Sigmoid colon (tissue), 4 donors: ENCODE data around the gene PCDHGA1.

Source experiments
- EP300 ChIP-seq, 4 donors: sonication (generic); formaldehyde crosslinking; IDR thresholded peaks; one replicate each; pipeline ENCODE4 v1.6.1; 2017; ENCODE audit warnings: antibody characterized with exemption in 4 of 4
- TF ChIP-seq, protein P1 (sequence below), 4 experiments: fragments of 450-650 bp in 3 of 4; fragments of 200-600 bp in 1 of 4; IDR thresholded peaks; one replicate each; pipeline ENCODE4 v1.5.1; 2016 to 2019; ENCODE audit warnings: antibody characterized with exemption in 4 of 4, mild to moderate bottlenecking in 3 of 4, moderate library complexity in 2 of 4

DNA sequence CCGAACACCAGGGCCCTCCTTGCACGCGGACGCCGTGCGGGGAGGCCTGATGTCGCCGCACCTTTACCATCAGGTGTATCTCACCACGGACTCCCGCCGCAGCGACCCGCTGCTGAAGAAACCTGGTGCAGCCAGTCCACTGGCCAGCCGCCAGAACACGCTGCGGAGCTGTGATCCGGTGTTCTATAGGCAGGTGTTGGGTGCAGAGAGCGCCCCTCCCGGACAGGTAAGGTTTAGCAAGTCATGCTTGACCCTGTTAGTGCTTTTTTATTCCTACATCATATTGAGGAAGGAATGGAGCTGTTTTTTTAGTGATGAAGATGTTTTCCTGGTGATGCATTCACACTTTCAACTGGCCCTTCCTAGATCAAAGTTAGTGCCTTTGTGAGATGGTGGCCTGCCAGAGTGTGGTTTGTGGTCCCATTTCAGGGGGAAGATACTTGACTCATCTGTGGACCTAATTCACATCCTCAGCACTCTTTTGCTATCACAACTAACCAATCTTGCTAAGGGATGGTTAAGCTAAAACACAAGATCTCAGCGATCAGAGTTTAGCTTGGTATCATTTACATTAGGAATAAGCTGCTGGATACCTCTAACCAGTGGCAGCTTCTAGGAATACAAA is 148.1 kb downstream of the PCDHGA1 start:
- TF ChIP-seq EP300 (IDR thresholded peaks at IDR 0.05) = no peak
- TF ChIP-seq, protein P1, sequence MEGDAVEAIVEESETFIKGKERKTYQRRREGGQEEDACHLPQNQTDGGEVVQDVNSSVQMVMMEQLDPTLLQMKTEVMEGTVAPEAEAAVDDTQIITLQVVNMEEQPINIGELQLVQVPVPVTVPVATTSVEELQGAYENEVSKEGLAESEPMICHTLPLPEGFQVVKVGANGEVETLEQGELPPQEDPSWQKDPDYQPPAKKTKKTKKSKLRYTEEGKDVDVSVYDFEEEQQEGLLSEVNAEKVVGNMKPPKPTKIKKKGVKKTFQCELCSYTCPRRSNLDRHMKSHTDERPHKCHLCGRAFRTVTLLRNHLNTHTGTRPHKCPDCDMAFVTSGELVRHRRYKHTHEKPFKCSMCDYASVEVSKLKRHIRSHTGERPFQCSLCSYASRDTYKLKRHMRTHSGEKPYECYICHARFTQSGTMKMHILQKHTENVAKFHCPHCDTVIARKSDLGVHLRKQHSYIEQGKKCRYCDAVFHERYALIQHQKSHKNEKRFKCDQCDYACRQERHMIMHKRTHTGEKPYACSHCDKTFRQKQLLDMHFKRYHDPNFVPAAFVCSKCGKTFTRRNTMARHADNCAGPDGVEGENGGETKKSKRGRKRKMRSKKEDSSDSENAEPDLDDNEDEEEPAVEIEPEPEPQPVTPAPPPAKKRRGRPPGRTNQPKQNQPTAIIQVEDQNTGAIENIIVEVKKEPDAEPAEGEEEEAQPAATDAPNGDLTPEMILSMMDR (IDR thresholded peaks at IDR 0.05) = no peak
